Tibial nerve (tissue), 4 donors: Measurements from ENCODE around the gene APOO. TPM values are rescaled to one million over a fixed set of nuclear protein-coding genes. Genes with fewer than 3 reads are reported as not detected.

Experiments used
- DNase-seq, 2 donors: peaks; one replicate each; pipeline ENCODE4 v3.0.0-alpha.2; 2019; ENCODE audit warnings: low spot score in 2 of 2
- H3K27ac ChIP-seq, 4 donors: fragments of 200-600 bp; sonication (generic) in 3 of 4; one replicate each; pipeline ENCODE4 v1.5.1; 2017 to 2019; ENCODE audit warnings: mild to moderate bottlenecking in 1 of 4
- H3K27me3 ChIP-seq, 2 donors: fragments of 200-600 bp; sonication (generic) in 1 of 2; one replicate each; pipeline versions ENCODE4 v1.5.1 to v1.6.0; 2017 to 2019
- H3K36me3 ChIP-seq, 3 donors: fragments of 200-600 bp; sonication (generic); one replicate each; pipeline ENCODE4 v1.5.1; 2018 to 2019
- H3K4me1 ChIP-seq, 4 donors: fragments of 200-600 bp; sonication (generic) in 3 of 4; one replicate each; pipeline ENCODE4 v1.5.1; 2017 to 2019
- H3K4me3 ChIP-seq, 4 donors: fragments of 200-600 bp; sonication (generic) in 3 of 4; one replicate each; pipeline ENCODE4 v1.5.1; 2017 to 2019; ENCODE audit warnings: mild to moderate bottlenecking in 1 of 4, moderate library complexity in 1 of 4
- H3K9me3 ChIP-seq, 4 donors: fragments of 200-600 bp; sonication (generic) in 3 of 4; one replicate each; pipeline ENCODE4 v1.5.1; 2017 to 2019
- CTCF ChIP-seq, 5 experiments: fragments of 200-600 bp in 3 of 5; fragments of 450-650 bp in 2 of 5; sonication (generic) in 3 of 5; IDR thresholded peaks; one replicate each; pipeline ENCODE4 v1.5.1; 2016 to 2019; ENCODE audit warnings: antibody characterized with exemption in 5 of 5, mild to moderate bottlenecking in 3 of 5, moderate library complexity in 2 of 5
- EP300 ChIP-seq, 2 donors: sonication (generic); formaldehyde crosslinking; IDR thresholded peaks; one replicate each; pipeline ENCODE4 v1.6.1; 2017; ENCODE audit warnings: antibody characterized with exemption in 2 of 2, mild to moderate bottlenecking in 1 of 2
- POLR2A ChIP-seq, 2 donors: fragments of 450-650 bp; IDR thresholded peaks; one replicate each; pipeline ENCODE4 v1.6.1; 2017; ENCODE audit warnings: antibody characterized with exemption in 2 of 2, mild to moderate bottlenecking in 2 of 2, moderate library complexity in 2 of 2
- WGBS, 2 donors: methylation state at CpG; one replicate each; pipeline ENCODE4 v1.1.5; 2018; 5-methylcytosine and 5-hydroxymethylcytosine counted together
- total RNA-seq, 4 donors: library from RNA; depleted of rRNA; stranded (reverse); fragments of >200 nt; gene quantifications; one replicate each; pipeline ENCODE4 v1.1.0, GENCODE V29; 2016

The APOO gene
- total RNA-seq, 4 donors from 2014 or later = 3.9 to 115 (median 9.0) TPM

GRCh38 chrX:23907111-23907497 lies 634 bp downstream of the APOO start:
- DNase-seq = no peak
- TF ChIP-seq POLR2A (IDR thresholded peaks at IDR 0.05) (no peak), EP300 (IDR thresholded peaks at IDR 0.05) (no peak), CTCF (IDR thresholded peaks at IDR 0.05) (no peak)
- Histone ChIP-seq H3K9me3 (no peaks in the 10 kb centered on the region), H3K27me3 (no peaks in the 10 kb centered on the region), H3K4me3 (peak overlapping the region; percentile 33 to 71 (median 50)), H3K27ac (peak overlapping the region; percentile 70 to 91 (median 89)), H3K4me1 (peaks cover 0 to 17% (median 0%) of the 10 kb centered on the region in 4 donors), H3K36me3 (no peaks in the 10 kb centered on the region)
- WGBS, 2 donors = 4 to 48% methylated on average over 5 to 12 of the region's 12 CpGs

- H3K4me1 ChIP-seq = peaks cover 0 to 44% (median 2%) of the 10 kb centered on the region in 4 donors
- H3K27ac ChIP-seq = peak overlapping the region in 1 of 4 donors; percentile 59
- H3K4me3 ChIP-seq = no peak overlapping the region
- H3K36me3 ChIP-seq = no peaks in the 10 kb centered on the region
- WGBS, 2 donors = 24 to 50% methylated on average over 2 of the region's 2 CpGs
- H3K9me3 ChIP-seq = no peaks in the 10 kb centered on the region
- H3K27me3 ChIP-seq = no peaks in the 10 kb centered on the region
- TF ChIP-seq EP300 (IDR thresholded peaks at IDR 0.05) (peak in 1 of 2 donors; percentile 22), CTCF (IDR thresholded peaks at IDR 0.05) (no peak), POLR2A (IDR thresholded peaks at IDR 0.05) (no peak)
- no peak for DNase-seq
Measured at GRCh38 chrX:23904096-23904495, 3.6 kb downstream of the APOO start.

- Histone ChIP-seq H3K27ac (peak overlapping the region; percentile 26 to 75 (median 33)), H3K36me3 (no peaks in the 10 kb centered on the region), H3K27me3 (no peaks in the 10 kb centered on the region), H3K4me3 (peak overlapping the region in 1 of 4 donors; percentile 27), H3K4me1 (peaks cover 0 to 53% (median 4%) of the 10 kb centered on the region in 4 donors), H3K9me3 (no peaks in the 10 kb centered on the region)
- TF ChIP-seq POLR2A (IDR thresholded peaks at IDR 0.05) (no peak), CTCF (IDR thresholded peaks at IDR 0.05) (peak; percentile 31 to 66 (median 51))
- DNase-seq = no peak
- 0 to 8% methylated on average over 2 of the region's 2 CpGs for WGBS, 2 donors
Measured at GRCh38 chrX:23902419-23902818, 5.3 kb downstream of the APOO start.

GRCh38 chrX:23901805-23902204 lies 5.9 kb downstream of the APOO start:
- H3K27ac ChIP-seq = peak overlapping the region; percentile 27 to 75 (median 68)
- H3K4me1 ChIP-seq = peaks cover 0 to 49% (median 4%) of the 10 kb centered on the region in 4 donors
- H3K4me3 ChIP-seq = peak overlapping the region in 1 of 4 donors; percentile 27
- no peaks in the 10 kb centered on the region for H3K36me3 ChIP-seq
- peak; percentile 36 to 59 (median 40) for TF ChIP-seq CTCF (IDR thresholded peaks at IDR 0.05)
- TF ChIP-seq EP300 (IDR thresholded peaks at IDR 0.05) = peak in 1 of 2 donors; percentile 59
- TF ChIP-seq POLR2A (IDR thresholded peaks at IDR 0.05) = no peak
- 25 to 44% methylated on average over 1 of the region's 1 CpG for WGBS, 2 donors
- peak; percentile 13 to 66 for DNase-seq
- H3K9me3 ChIP-seq = no peaks in the 10 kb centered on the region
- H3K27me3 ChIP-seq = no peaks in the 10 kb centered on the region

- Histone ChIP-seq H3K27me3 (no peaks in the 10 kb centered on the region), H3K36me3 (no peaks in the 10 kb centered on the region), H3K9me3 (no peaks in the 10 kb centered on the region), H3K4me3 (no peak overlapping the region), H3K27ac (peak overlapping the region; percentile 27 to 75 (median 68)), H3K4me1 (peaks cover 0 to 42% (median 4%) of the 10 kb centered on the region in 4 donors)
- WGBS, 2 donors = 71 to 78% methylated on average over 3 of the region's 3 CpGs
- DNase-seq = no peak
- TF ChIP-seq EP300 (IDR thresholded peaks at IDR 0.05) (no peak), POLR2A (IDR thresholded peaks at IDR 0.05) (no peak), CTCF (IDR thresholded peaks at IDR 0.05) (no peak)
Measured at GRCh38 chrX:23901060-23901459, 6.7 kb downstream of the APOO start.
